ENCODE results near the gene PCDH9.
"Not testable (repeated sequence)": the region's sequence is repeated elsewhere in the genome, so short reads cannot be mapped to it uniquely, and the experiment has no call there.

PCDH9 gene

DNA sequence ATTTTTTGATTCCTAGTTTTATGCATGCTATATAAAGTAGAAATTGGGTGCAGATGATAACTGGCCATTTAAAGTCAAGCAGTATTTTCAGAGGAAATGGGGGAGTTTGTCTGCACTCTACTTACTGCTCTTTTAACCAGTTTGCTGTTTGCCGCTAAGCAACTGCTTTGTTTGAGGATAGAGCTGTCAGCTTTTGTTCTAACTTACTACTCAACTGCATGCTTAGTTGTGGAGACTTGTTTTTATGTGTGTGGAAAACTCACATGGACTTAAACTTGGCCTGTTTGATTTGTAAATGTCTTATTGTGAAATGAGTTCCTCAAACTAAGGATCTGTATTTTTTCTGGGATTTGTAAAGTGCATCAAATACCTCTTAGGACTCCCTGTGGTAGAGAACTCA is 591.1 kb downstream of the PCDH9 start:
- DNase-seq (ENCODE audit: extremely low read depth, low read depth) = no peak
- H3K4me3 ChIP-seq (replicated peaks; ENCODE audit: low read depth, low read length) = no peak overlapping the region

DNA sequence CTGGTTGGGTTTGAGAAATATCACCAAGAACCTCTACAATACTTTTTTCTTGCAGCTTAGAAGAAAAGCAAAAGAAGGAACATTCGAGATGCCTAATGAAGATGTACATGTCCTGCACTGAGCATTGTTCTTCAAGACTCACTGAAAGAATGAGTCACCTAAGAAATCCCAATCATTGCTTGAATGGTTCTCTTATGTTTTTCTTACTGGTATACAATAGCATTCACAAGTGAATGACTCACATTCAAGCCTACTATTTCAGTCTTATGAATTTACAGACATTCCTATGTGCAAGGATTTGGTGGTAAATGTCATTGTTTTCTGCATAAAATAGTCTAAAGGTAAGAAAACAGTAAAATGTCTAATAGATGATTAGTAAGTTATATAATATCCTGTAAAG is 594.6 kb downstream of the PCDH9 start:
- no peak overlapping the region for H3K4me3 ChIP-seq (replicated peaks; ENCODE audit: low read depth, low read length)
- TF ChIP-seq, protein P1, sequence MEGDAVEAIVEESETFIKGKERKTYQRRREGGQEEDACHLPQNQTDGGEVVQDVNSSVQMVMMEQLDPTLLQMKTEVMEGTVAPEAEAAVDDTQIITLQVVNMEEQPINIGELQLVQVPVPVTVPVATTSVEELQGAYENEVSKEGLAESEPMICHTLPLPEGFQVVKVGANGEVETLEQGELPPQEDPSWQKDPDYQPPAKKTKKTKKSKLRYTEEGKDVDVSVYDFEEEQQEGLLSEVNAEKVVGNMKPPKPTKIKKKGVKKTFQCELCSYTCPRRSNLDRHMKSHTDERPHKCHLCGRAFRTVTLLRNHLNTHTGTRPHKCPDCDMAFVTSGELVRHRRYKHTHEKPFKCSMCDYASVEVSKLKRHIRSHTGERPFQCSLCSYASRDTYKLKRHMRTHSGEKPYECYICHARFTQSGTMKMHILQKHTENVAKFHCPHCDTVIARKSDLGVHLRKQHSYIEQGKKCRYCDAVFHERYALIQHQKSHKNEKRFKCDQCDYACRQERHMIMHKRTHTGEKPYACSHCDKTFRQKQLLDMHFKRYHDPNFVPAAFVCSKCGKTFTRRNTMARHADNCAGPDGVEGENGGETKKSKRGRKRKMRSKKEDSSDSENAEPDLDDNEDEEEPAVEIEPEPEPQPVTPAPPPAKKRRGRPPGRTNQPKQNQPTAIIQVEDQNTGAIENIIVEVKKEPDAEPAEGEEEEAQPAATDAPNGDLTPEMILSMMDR (IDR thresholded peaks at IDR 0.05; ENCODE audit: low read depth, low read length, missing control alignments) = no peak
- DNase-seq (ENCODE audit: extremely low read depth, low read depth) = peak; percentile 35

More for the DNA sequence above, 591.1 kb downstream of the PCDH9 start:
- TF ChIP-seq, protein P1 (IDR thresholded peaks at IDR 0.05; ENCODE audit: low read depth, low read length, missing control alignments) = no peak

GRCh38 chr13:66634384-66634783 is 595.8 kb downstream of the PCDH9 start:
- TF ChIP-seq, protein P1 (IDR thresholded peaks at IDR 0.05; ENCODE audit: low read depth, low read length, missing control alignments) = no peak
- no peak overlapping the region for H3K4me3 ChIP-seq (replicated peaks; ENCODE audit: low read depth, low read length)
- DNase-seq (ENCODE audit: extremely low read depth, low read depth) = no peak

DNA sequence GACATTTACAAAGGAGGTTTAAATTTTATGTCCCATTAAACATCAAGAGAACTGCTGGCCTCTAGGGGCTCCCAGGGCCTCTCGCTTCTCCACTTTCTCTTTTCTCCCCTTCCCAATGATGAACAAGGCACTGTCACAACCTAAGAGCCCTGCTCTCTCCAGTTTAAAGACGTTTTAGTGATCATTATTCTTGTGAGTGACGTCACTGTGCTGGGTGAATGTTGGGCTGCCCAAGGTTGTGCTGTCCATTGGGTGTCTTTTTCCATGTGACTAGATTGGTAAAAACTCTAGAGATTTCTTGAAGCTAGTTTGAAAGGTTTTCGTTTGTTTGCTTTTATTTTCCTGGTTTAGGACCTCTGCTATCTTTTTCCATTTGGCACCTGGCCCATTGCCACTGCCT is 602.6 kb downstream of the PCDH9 start:
- no peak for DNase-seq (ENCODE audit: extremely low read depth, low read depth)
- TF ChIP-seq, protein P1 (IDR thresholded peaks at IDR 0.05; ENCODE audit: low read depth, low read length, missing control alignments) = no peak
- no peak overlapping the region for H3K4me3 ChIP-seq (replicated peaks; ENCODE audit: low read depth, low read length)

DNA sequence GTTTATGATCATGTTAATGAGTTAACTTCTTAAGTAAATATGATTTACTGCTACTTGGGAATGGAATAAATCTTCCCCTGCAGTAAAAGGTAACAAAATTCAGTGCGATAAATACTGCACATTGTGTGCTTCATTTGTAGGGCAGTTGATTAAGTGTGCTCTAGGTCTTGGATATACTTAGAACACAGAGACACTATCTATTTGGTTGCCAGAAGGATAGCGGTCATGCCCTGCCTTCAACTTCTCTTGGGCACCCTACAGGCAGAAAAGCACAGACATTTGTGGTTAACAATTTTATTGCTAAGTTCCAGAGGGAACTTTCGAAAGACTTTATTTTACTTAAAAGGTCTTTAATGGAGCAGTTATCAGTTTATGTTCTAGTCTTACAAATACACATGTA is 605.8 kb downstream of the PCDH9 start:
- H3K4me3 ChIP-seq (replicated peaks; ENCODE audit: low read depth, low read length) = no peak overlapping the region
- no peak for DNase-seq (ENCODE audit: extremely low read depth, low read depth)
- TF ChIP-seq, protein P1 (IDR thresholded peaks at IDR 0.05; ENCODE audit: low read depth, low read length, missing control alignments) = no peak

GRCh38 chr13:66623129-66623820 is 606.9 kb downstream of the PCDH9 start:
- H3K4me3 ChIP-seq (replicated peaks; ENCODE audit: low read depth, low read length) = no peak overlapping the region
- TF ChIP-seq, protein P1 (IDR thresholded peaks at IDR 0.05; ENCODE audit: low read depth, low read length, missing control alignments) = no peak
- DNase-seq (ENCODE audit: extremely low read depth, low read depth) = no peak

DNA sequence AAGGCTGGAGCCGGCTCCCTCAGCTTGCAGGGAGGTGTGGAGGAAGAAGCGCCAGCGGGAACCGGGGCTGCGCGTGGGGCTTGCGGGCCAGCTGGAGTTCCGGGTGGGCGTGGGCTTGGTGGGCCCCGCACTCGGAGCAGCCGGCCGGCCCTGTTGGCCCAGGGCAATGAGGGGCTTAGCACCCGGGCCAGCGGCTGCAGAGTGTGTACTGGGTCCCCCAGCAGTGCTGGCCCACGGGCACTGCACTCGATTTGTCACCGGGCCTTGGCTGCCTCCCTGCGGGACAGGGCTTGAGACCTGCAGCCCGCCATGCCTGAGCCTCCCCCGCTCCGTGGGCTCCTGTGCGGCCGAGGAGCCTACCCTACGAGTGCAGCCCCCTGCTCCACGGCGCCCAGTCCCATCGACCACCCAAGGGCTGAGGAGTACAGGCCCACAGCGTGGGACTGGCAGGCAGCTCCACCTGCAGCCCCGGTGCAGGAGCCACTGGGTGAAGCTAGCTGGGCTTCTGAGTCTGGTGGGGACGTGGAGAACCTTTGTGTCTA is 608.2 kb downstream of the PCDH9 start:
- DNase-seq (ENCODE audit: extremely low read depth, low read depth); H3K4me3 ChIP-seq (replicated peaks; ENCODE audit: low read depth, low read length): not testable (repeated sequence)

All from HFF-Myc (cell line).